Vagina (tissue), 2 donors: ENCODE results near the gene CELF5. TPM values are rescaled to one million over a fixed set of nuclear protein-coding genes. Genes with fewer than 3 reads are reported as not detected.

Experiments used
- DNase-seq, 2 donors: peaks; one replicate each; pipeline ENCODE4 v3.0.0-alpha.2; 2017; ENCODE audit errors: extremely low spot score in 2 of 2
- H3K27ac ChIP-seq: fragments of 200-600 bp; sonication (generic); one replicate; pipeline ENCODE4 v1.5.1; 2019
- H3K27me3 ChIP-seq: fragments of 200-600 bp; sonication (generic); one replicate; pipeline ENCODE4 v1.5.1; 2019
- H3K36me3 ChIP-seq, 2 donors: fragments of 200-600 bp; sonication (generic); one replicate each; pipeline ENCODE4 v1.5.1; 2017 to 2019
- H3K4me1 ChIP-seq: fragments of 200-600 bp; sonication (generic); one replicate; pipeline ENCODE4 v1.5.1; 2019
- H3K4me3 ChIP-seq, 2 donors: fragments of 200-600 bp; sonication (generic); 1 replicate in 1 of 2; 2 replicates in 1 of 2; pipeline ENCODE4 v1.5.1; 2016 to 2019
- H3K9me3 ChIP-seq: fragments of 200-600 bp; sonication (generic); one replicate; pipeline ENCODE4 v1.5.1; 2019
- CTCF ChIP-seq, 3 experiments: fragments of 450-650 bp in 2 of 3; fragments of 200-600 bp in 1 of 3; sonication (generic) in 1 of 3; IDR thresholded peaks; one replicate each; pipeline ENCODE4 v1.5.1; 2017 to 2019; ENCODE audit warnings: antibody characterized with exemption in 3 of 3, mild to moderate bottlenecking in 2 of 3, moderate library complexity in 2 of 3
- POLR2A ChIP-seq, 2 donors: fragments of 450-650 bp; IDR thresholded peaks; one replicate each; pipeline ENCODE4 v1.6.1; 2017; ENCODE audit warnings: antibody characterized with exemption in 2 of 2, mild to moderate bottlenecking in 2 of 2, moderate library complexity in 2 of 2
- POLR2AphosphoS5 ChIP-seq, 2 donors: sonication (generic); formaldehyde crosslinking; IDR thresholded peaks; one replicate each; pipeline ENCODE4 v1.9.0; 2017; ENCODE audit warnings: antibody characterized with exemption in 2 of 2, mild to moderate bottlenecking in 2 of 2, low read depth in 1 of 2; ENCODE audit not compliant: insufficient read depth in 1 of 2
- intact Hi-C: fragments of 100-400 bp; cut with DNase I; formaldehyde crosslinking; loops from one replicate; pipeline ENCODE4 v1.15.1; 2023
- total RNA-seq: library from RNA; depleted of rRNA; stranded (reverse); fragments of >200 nt; gene quantifications from one replicate; pipeline ENCODE4 v1.2.3, GENCODE V29; 2016

CELF5 gene
- total RNA-seq, 1 donor from 2014 or later, result not detected

GRCh38 chr19:3196064-3196932 lies 28.2 kb upstream of the CELF5 start:
- no peak for DNase-seq
- Histone ChIP-seq H3K9me3 (no peaks in the 10 kb centered on the region), H3K36me3 (peaks cover 0 to 9% of the 10 kb centered on the region in 2 donors), H3K4me1 (no peaks in the 10 kb centered on the region), H3K27ac (no peak overlapping the region), H3K4me3 (no peak overlapping the region), H3K27me3 (no peaks in the 10 kb centered on the region)
- intact Hi-C loops, result no loop called here
- no peak for TF ChIP-seq CTCF (IDR thresholded peaks at IDR 0.05)

- intact Hi-C loops, result no loop called here
- peaks cover 0 to 13% of the 10 kb centered on the region in 2 donors for H3K36me3 ChIP-seq
- no peaks in the 10 kb centered on the region for H3K9me3 ChIP-seq
- no peak overlapping the region for H3K27ac ChIP-seq
- H3K27me3 ChIP-seq, result no peaks in the 10 kb centered on the region
- TF ChIP-seq CTCF (IDR thresholded peaks at IDR 0.05) (no peak), POLR2AphosphoS5 (IDR thresholded peaks at IDR 0.05; ENCODE audit: insufficient read depth in 1 of 2, low read depth in 1 of 2) (no peak), POLR2A (IDR thresholded peaks at IDR 0.05) (no peak)
- H3K4me3 ChIP-seq, result no peak overlapping the region
- DNase-seq, result no peak
- no peaks in the 10 kb centered on the region for H3K4me1 ChIP-seq
Observed at GRCh38 chr19:3196933-3197205, 27.6 kb upstream of the CELF5 start.

GRCh38 chr19:3198901-3199700 lies 25.4 kb upstream of the CELF5 start:
- intact Hi-C loops, result no loop called here
- no peak for DNase-seq
- H3K4me3 ChIP-seq, result no peak overlapping the region
- H3K9me3 ChIP-seq, result no peaks in the 10 kb centered on the region
- TF ChIP-seq CTCF (IDR thresholded peaks at IDR 0.05) (no peak), POLR2A (IDR thresholded peaks at IDR 0.05) (no peak), POLR2AphosphoS5 (IDR thresholded peaks at IDR 0.05; ENCODE audit: insufficient read depth in 1 of 2, low read depth in 1 of 2) (no peak)
- no peaks in the 10 kb centered on the region for H3K4me1 ChIP-seq
- H3K27ac ChIP-seq, result no peak overlapping the region
- H3K36me3 ChIP-seq, result peaks cover 0 to 22% of the 10 kb centered on the region in 2 donors
- H3K27me3 ChIP-seq, result no peaks in the 10 kb centered on the region

GRCh38 chr19:3201072-3201700 lies 23.3 kb upstream of the CELF5 start:
- no peak for TF ChIP-seq CTCF (IDR thresholded peaks at IDR 0.05)
- no peak for TF ChIP-seq POLR2A (IDR thresholded peaks at IDR 0.05)
- TF ChIP-seq POLR2AphosphoS5 (IDR thresholded peaks at IDR 0.05; ENCODE audit: insufficient read depth in 1 of 2, low read depth in 1 of 2), result no peak
- H3K4me3 ChIP-seq, result no peak overlapping the region
- no peaks in the 10 kb centered on the region for H3K27me3 ChIP-seq
- H3K9me3 ChIP-seq, result no peaks in the 10 kb centered on the region
- H3K36me3 ChIP-seq, result peaks cover 0 to 35% of the 10 kb centered on the region in 2 donors
- H3K27ac ChIP-seq, result no peak overlapping the region
- DNase-seq, result no peak
- no peaks in the 10 kb centered on the region for H3K4me1 ChIP-seq
- intact Hi-C loops, result no loop called here
